AG04449 (cell line): Measurements from ENCODE around the gene HAGHL.
"Not testable (repeated sequence)": the region's sequence is repeated elsewhere in the genome, so short reads cannot be mapped to it uniquely, and the experiment has no call there.

ENCODE experiments used
- CTCF ChIA-PET: fragments of 350-600 bp; formaldehyde crosslinking; extraction: SDS; loops from one replicate; lab custom pipeline; 2021; ENCODE audit warnings: antibody characterized with exemption; lab: Yijun Ruan, JAX
- POLR2A ChIA-PET: fragments of 400-600, 350-600 bp; formaldehyde crosslinking; extraction: SDS; loops from one replicate; lab custom pipeline; 2020; ENCODE audit warnings: antibody characterized with exemption, inconsistent platforms; lab: Yijun Ruan, JAX
- DNase-seq: peaks from one replicate; pipeline ENCODE4 v3.0.0-alpha.2; 2010; ENCODE audit warnings: low read depth, low spot score
- H3K4me3 ChIP-seq: 2 replicates; pipeline ENCODE4 v1.5.1; 2011; ENCODE audit warnings: low read depth, mild to moderate bottlenecking, control low read depth, low read length
- TF ChIP-seq, protein P1 (sequence below): IDR thresholded peaks from one replicate; pipeline ENCODE4 v1.5.1; 2011; ENCODE audit warnings: mild to moderate bottlenecking, moderate library complexity, low read length, control low read depth, inconsistent platforms; ENCODE audit not compliant: insufficient read depth; ENCODE audit errors: missing control alignments

HAGHL gene

GRCh38 chr16:710500-711075, 16.3 kb upstream of the HAGHL start:
- DNase-seq: no peak
- no peak overlapping the region for H3K4me3 ChIP-seq
- TF ChIP-seq, protein P1, sequence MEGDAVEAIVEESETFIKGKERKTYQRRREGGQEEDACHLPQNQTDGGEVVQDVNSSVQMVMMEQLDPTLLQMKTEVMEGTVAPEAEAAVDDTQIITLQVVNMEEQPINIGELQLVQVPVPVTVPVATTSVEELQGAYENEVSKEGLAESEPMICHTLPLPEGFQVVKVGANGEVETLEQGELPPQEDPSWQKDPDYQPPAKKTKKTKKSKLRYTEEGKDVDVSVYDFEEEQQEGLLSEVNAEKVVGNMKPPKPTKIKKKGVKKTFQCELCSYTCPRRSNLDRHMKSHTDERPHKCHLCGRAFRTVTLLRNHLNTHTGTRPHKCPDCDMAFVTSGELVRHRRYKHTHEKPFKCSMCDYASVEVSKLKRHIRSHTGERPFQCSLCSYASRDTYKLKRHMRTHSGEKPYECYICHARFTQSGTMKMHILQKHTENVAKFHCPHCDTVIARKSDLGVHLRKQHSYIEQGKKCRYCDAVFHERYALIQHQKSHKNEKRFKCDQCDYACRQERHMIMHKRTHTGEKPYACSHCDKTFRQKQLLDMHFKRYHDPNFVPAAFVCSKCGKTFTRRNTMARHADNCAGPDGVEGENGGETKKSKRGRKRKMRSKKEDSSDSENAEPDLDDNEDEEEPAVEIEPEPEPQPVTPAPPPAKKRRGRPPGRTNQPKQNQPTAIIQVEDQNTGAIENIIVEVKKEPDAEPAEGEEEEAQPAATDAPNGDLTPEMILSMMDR: no peak
- ChIA-PET CTCF (interaction anchor here (0.6 to 10.1 kb wide), 17 partner anchors 9 to 484 kb away, joined by 3 to 210 read pairs (median 4); partner anchors contain the start of genes CHTF18, CIAO3, RHOT2 and RPUSD1), POLR2A (no interaction called here)

DNA sequence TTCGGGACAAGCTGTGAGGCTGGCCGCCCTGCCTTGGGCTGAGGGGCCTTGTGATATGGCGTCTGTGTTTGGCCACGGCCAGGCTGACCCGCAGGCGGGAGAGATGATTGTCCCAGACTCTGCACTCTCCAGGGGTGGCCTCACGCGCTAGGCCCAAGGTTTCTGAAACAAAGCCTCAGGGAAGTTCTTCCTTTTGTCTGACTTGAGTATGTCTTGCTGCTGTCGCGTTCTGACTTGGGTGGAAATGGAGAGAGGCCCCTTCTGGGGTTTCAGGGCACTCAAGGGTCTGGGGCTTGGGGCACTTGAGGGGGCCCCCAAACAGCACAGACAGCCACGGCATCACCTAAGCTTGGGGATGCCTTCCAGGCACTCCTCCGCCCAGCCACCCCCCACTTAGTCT, 15.8 kb upstream of the HAGHL start:
- DNase-seq: no peak
- CTCF ChIA-PET: interaction anchor here (0.7 to 10.1 kb wide), 12 partner anchors 9 to 483 kb away, joined by 3 to 210 read pairs (median 6); partner anchors contain the start of genes CHTF18, CIAO3, RPUSD1 and WDR24
- POLR2A ChIA-PET: no interaction called here
- TF ChIP-seq, protein P1: no peak
- H3K4me3 ChIP-seq: no peak overlapping the region

GRCh38 chr16:711548-712320, 15.2 kb upstream of the HAGHL start:
- ChIA-PET POLR2A (interaction anchor here (1.1 kb wide), 2 partner anchors 10 to 71 kb away, joined by 4 read pairs; no protein-coding TSS in a partner anchor), CTCF (interaction anchor here (0.6 to 10.1 kb wide), 32 partner anchors 8 to 399 kb away, joined by 3 to 210 read pairs (median 6); partner anchors contain the start of genes ANTKMT, CCDC78, CHTF18 and CIAO3)
- DNase-seq: no peak
- TF ChIP-seq, protein P1: peak; percentile 96
- no peak overlapping the region for H3K4me3 ChIP-seq

- H3K4me3 ChIP-seq: not testable (repeated sequence)
- ChIA-PET POLR2A (interaction anchor here (1.1 kb wide), 2 partner anchors 9 to 70 kb away, joined by 4 read pairs; no protein-coding TSS in a partner anchor), CTCF (interaction anchor here (0.6 to 10.1 kb wide), 31 partner anchors 7 to 401 kb away, joined by 3 to 210 read pairs (median 6); partner anchors contain the start of genes ANTKMT, CCDC78, CHTF18 and CIAO3)
- DNase-seq: peak; percentile 79
- TF ChIP-seq, protein P1: peak; percentile 30
Measured at GRCh38 chr16:712740-713250, 14.1 kb upstream of the HAGHL start.

DNA sequence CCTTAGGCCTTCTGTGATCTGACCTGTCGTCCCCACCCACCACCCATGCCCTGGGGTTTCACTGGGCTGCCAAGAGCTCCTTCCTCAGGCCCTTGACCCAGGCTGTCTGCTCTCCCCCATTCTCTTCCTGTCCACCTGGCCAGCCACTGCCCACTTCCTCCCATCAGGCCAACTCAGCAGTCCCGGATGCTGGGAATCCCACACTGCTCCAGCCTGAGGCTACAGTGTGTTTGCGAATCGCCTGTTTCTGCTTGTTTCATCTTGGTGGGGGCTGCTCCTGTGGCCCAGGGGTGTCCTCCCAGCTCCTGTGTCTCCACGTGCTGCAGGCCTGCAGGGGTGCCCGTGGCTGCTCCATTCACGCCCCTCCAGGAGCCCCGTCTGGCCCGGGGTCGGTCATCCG, 12.8 kb upstream of the HAGHL start:
- no peak overlapping the region for H3K4me3 ChIP-seq
- TF ChIP-seq, protein P1: no peak
- ChIA-PET POLR2A (no interaction called here), CTCF (interaction anchor here (1.0 to 10.1 kb wide), 8 partner anchors 12 to 385 kb away, joined by 3 to 210 read pairs (median 29); partner anchors contain the start of genes CCDC78, CHTF18, CIAO3 and HAGHL)
- no peak for DNase-seq
